GM21367 (cell line): ENCODE results near the gene SEPTIN8.

ENCODE experiments used
- ATAC-seq: cut with Tn5 transposase; IDR thresholded peaks from one replicate; pipeline ENCODE4 v1.9.1; 2021; ENCODE audit not compliant: unreplicated experiment

SEPTIN8 gene

GRCh38 chr5:132751971-132752580 lies 25.0 kb downstream of the SEPTIN8 start:
- ATAC-seq: no peak

GRCh38 chr5:132751444-132751843 lies 25.6 kb downstream of the SEPTIN8 start:
- ATAC-seq: peak; percentile 35

- ATAC-seq: no peak
Observed at GRCh38 chr5:132750471-132751230, 26.4 kb downstream of the SEPTIN8 start.

- no peak for ATAC-seq
Observed at GRCh38 chr5:132749506-132749905, 27.5 kb downstream of the SEPTIN8 start.

- ATAC-seq: no peak
Observed at GRCh38 chr5:132748522-132749000, 28.5 kb downstream of the SEPTIN8 start.

GRCh38 chr5:132747616-132748440 lies 29.2 kb downstream of the SEPTIN8 start:
- no peak for ATAC-seq

GRCh38 chr5:132746954-132747615 lies 30.0 kb downstream of the SEPTIN8 start, which contains the start of gene CCNI2:
TSS of gene CCNI2 (plus strand) at chr5:132747426. CDS start at chr5:132747496, 70 bp downstream.
- no peak for ATAC-seq

- ATAC-seq: no peak
Observed at GRCh38 chr5:132746592-132746953, 30.5 kb downstream of the SEPTIN8 start.

- ATAC-seq: no peak
Observed at GRCh38 chr5:132744659-132745058, 32.4 kb downstream of the SEPTIN8 start.

GRCh38 chr5:132742626-132743025 lies 34.4 kb downstream of the SEPTIN8 start:
- ATAC-seq: no peak

- no peak for ATAC-seq
Observed at GRCh38 chr5:132742158-132742557, 34.9 kb downstream of the SEPTIN8 start.

GRCh38 chr5:132739232-132739631 lies 37.8 kb downstream of the SEPTIN8 start:
- no peak for ATAC-seq

- no peak for ATAC-seq
Observed at GRCh38 chr5:132737982-132738681, 38.9 kb downstream of the SEPTIN8 start.

GRCh38 chr5:132736853-132737833 lies 39.9 kb downstream of the SEPTIN8 start, which contains the start of gene KIF3A:
TSS of gene KIF3A (minus strand) at chr5:132737546. CDS start at chr5:132737419, 127 bp downstream.
- ATAC-seq: peak; percentile 78

GRCh38 chr5:132734687-132735086 lies 42.4 kb downstream of the SEPTIN8 start:
- ATAC-seq: no peak

GRCh38 chr5:132733499-132734148 lies 43.4 kb downstream of the SEPTIN8 start:
- no peak for ATAC-seq

GRCh38 chr5:132729896-132730295 lies 47.1 kb downstream of the SEPTIN8 start:
- no peak for ATAC-seq

- ATAC-seq: no peak
Observed at GRCh38 chr5:132725745-132726144, 51.3 kb downstream of the SEPTIN8 start.
